Esophagus squamous epithelium (tissue), 5 donors: Measurements from ENCODE around the gene STAM. TPM values are rescaled to one million over a fixed set of nuclear protein-coding genes. Genes with fewer than 3 reads are reported as not detected.
A peak's percentile ranks its signal among the peaks of the same experiment; 100 is the strongest.

Experiments used
- DNase-seq: peaks from one replicate; lab custom pipeline; 2025; lab: John Stamatoyannopoulos, UW
- H3K27ac ChIP-seq, 4 donors: fragments of 200-600 bp; sonication (generic); one replicate each; pipeline ENCODE4 v1.5.1; 2016 to 2019; ENCODE audit warnings: mild to moderate bottlenecking in 1 of 4
- H3K27me3 ChIP-seq, 4 donors: fragments of 200-600 bp; sonication (generic); 1 replicate in 3 of 4; 2 replicates in 1 of 4; pipeline versions ENCODE4 v1.5.1 to v1.6.0; 2017 to 2021; ENCODE audit warnings: antibody characterized with exemption in 1 of 4
- H3K36me3 ChIP-seq, 3 donors: fragments of 200-600 bp; sonication (generic); one replicate each; pipeline ENCODE4 v1.5.1; 2016 to 2019
- H3K4me1 ChIP-seq, 3 donors: fragments of 200-600 bp; sonication (generic); one replicate each; pipeline ENCODE4 v1.5.1; 2017 to 2019
- H3K4me3 ChIP-seq, 4 donors: fragments of 200-600 bp; sonication (generic); 1 replicate in 3 of 4; 2 replicates in 1 of 4; pipeline ENCODE4 v1.5.1; 2016 to 2019; ENCODE audit warnings: mild to moderate bottlenecking in 2 of 4, moderate library complexity in 1 of 4
- H3K9me3 ChIP-seq, 3 donors: fragments of 200-600 bp; sonication (generic); one replicate each; pipeline ENCODE4 v1.5.1; 2016 to 2019
- POLR2A ChIP-seq, 4 donors: fragments of 450-650 bp; IDR thresholded peaks; one replicate each; pipeline ENCODE4 v1.6.1; 2017; ENCODE audit warnings: antibody characterized with exemption in 4 of 4, mild to moderate bottlenecking in 4 of 4, moderate library complexity in 3 of 4
- WGBS, 2 donors: methylation state at CpG; one replicate each; pipeline ENCODE4 v1.1.5; 2018; 5-methylcytosine and 5-hydroxymethylcytosine counted together
- intact Hi-C: fragments of 100-400 bp; cut with DNase I; formaldehyde crosslinking; loops from one replicate; pipeline ENCODE4 v1.15.0; 2022
- total RNA-seq, 4 donors: library from RNA; depleted of rRNA; stranded (reverse); fragments of >200 nt; gene quantifications; one replicate each; pipeline ENCODE4 v1.1.0, GENCODE V29; 2016
- TF ChIP-seq, protein P1 (sequence below), 6 experiments: fragments of 450-650 bp in 4 of 6; fragments of 200-600 bp in 2 of 6; sonication (generic) in 2 of 6; IDR thresholded peaks; one replicate each; pipeline ENCODE4 v1.5.1; 2016 to 2019; ENCODE audit warnings: antibody characterized with exemption in 6 of 6, mild to moderate bottlenecking in 4 of 6, moderate library complexity in 4 of 6
- donor health status: DM: yes; HTN: yes; CAD: no.

The STAM gene
- total RNA-seq, 4 donors from 2014 or later = 19.9 to 28.6 (median 22.7) TPM

GRCh38 chr10:17647326-17647725 lies 3.4 kb downstream of the STAM start:
- TF ChIP-seq, protein P1, sequence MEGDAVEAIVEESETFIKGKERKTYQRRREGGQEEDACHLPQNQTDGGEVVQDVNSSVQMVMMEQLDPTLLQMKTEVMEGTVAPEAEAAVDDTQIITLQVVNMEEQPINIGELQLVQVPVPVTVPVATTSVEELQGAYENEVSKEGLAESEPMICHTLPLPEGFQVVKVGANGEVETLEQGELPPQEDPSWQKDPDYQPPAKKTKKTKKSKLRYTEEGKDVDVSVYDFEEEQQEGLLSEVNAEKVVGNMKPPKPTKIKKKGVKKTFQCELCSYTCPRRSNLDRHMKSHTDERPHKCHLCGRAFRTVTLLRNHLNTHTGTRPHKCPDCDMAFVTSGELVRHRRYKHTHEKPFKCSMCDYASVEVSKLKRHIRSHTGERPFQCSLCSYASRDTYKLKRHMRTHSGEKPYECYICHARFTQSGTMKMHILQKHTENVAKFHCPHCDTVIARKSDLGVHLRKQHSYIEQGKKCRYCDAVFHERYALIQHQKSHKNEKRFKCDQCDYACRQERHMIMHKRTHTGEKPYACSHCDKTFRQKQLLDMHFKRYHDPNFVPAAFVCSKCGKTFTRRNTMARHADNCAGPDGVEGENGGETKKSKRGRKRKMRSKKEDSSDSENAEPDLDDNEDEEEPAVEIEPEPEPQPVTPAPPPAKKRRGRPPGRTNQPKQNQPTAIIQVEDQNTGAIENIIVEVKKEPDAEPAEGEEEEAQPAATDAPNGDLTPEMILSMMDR (IDR thresholded peaks at IDR 0.05) = no peak
- no peak for TF ChIP-seq POLR2A (IDR thresholded peaks at IDR 0.05)
- intact Hi-C loops = no loop called here
- no peaks in the 10 kb centered on the region for H3K27me3 ChIP-seq
- H3K4me3 ChIP-seq = no peak overlapping the region
- 51 to 55% methylated on average over 3 of the region's 3 CpGs for WGBS, 2 donors
- peaks cover 7 to 87% (median 32%) of the 10 kb centered on the region in 3 donors for H3K4me1 ChIP-seq
- no peaks in the 10 kb centered on the region for H3K9me3 ChIP-seq
- no peak for DNase-seq
- peaks cover 0 to 6% (median 0%) of the 10 kb centered on the region in 3 donors for H3K36me3 ChIP-seq
- peak overlapping the region in 2 of 4 donors; percentile 17 to 96 for H3K27ac ChIP-seq

DNA sequence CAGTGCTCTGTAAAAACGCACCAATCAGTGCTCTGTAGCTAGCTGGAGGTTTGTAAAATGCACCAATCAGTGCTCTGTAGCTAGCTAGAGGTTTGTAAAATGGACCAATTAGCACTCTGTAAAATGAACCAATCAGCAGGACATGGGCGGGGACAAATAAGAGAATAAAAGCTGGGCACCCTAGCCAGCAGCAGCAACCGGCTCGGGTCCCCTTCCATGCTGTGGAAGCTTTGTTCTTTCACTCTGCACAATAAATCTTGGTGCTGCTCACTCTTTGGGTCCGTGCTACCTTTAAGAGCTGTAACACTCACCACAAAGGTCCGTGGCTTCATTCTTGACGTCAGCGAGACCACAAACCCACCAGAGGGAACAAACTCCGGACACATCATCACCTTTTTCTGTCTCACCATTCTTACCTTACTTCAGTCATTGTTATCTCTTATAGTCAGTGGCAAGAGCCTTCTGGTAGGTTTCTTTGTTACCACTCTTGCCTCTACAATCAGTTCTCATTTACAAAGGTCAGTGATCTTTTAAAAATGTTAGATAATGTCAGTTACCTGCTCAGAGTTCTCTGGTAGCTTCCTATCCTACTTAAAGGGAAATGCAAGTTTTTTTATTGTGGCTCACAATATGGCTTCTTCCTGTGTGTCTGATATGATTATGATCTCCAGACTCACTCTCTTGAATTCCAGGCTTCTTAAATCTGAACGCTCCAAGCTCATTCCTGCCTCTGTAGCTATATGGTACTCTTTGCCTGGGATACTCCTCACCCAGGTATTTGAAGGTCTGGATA lies 4.5 kb downstream of the STAM start:
- peaks cover 7 to 86% (median 25%) of the 10 kb centered on the region in 3 donors for H3K4me1 ChIP-seq
- intact Hi-C loops = no loop called here

DNA sequence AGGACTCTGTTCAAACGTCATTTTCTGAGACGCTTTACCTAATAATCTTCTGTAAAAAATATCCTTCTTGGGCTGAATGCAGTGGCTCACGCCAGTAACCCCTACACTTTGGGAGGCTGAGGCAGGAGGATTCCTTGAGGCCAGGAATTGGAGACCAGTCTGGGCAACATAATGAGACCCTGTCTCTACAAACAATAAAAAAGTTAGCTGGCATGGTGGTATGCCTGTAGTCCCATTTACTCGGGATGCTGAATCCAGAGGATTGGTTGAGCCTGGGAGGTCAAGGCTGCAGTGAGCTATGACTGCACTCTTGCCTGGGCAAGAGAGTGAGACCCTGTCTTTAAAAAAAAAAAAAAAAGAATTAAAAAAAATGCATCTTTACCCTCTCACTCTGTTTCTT lies 5.1 kb downstream of the STAM start:
- intact Hi-C loops = no loop called here
- H3K27ac ChIP-seq = no peak overlapping the region
- no peak overlapping the region for H3K4me3 ChIP-seq
- no peak for DNase-seq
- peaks cover 0 to 20% (median 0%) of the 10 kb centered on the region in 3 donors for H3K36me3 ChIP-seq
- no peaks in the 10 kb centered on the region for H3K9me3 ChIP-seq
- TF ChIP-seq, protein P1 (IDR thresholded peaks at IDR 0.05) = no peak
- no peak for TF ChIP-seq POLR2A (IDR thresholded peaks at IDR 0.05)
- H3K4me1 ChIP-seq = peaks cover 7 to 86% (median 25%) of the 10 kb centered on the region in 3 donors
- no peaks in the 10 kb centered on the region for H3K27me3 ChIP-seq
- WGBS, 2 donors = 81 to 92% methylated on average over 3 to 4 of the region's 4 CpGs

More for the DNA sequence above, 4.5 kb downstream of the STAM start:
- H3K36me3 ChIP-seq = peaks cover 0 to 16% (median 0%) of the 10 kb centered on the region in 3 donors
- no peaks in the 10 kb centered on the region for H3K27me3 ChIP-seq
- DNase-seq = no peak
- no peaks in the 10 kb centered on the region for H3K9me3 ChIP-seq
- 82 to 83% methylated on average over 9 to 10 of the region's 10 CpGs for WGBS, 2 donors
- peak overlapping the region in 2 of 4 donors; percentile 24 to 26 for H3K27ac ChIP-seq
- TF ChIP-seq POLR2A (IDR thresholded peaks at IDR 0.05) = no peak
- TF ChIP-seq, protein P1 (IDR thresholded peaks at IDR 0.05) = no peak
- no peak overlapping the region for H3K4me3 ChIP-seq

DNA sequence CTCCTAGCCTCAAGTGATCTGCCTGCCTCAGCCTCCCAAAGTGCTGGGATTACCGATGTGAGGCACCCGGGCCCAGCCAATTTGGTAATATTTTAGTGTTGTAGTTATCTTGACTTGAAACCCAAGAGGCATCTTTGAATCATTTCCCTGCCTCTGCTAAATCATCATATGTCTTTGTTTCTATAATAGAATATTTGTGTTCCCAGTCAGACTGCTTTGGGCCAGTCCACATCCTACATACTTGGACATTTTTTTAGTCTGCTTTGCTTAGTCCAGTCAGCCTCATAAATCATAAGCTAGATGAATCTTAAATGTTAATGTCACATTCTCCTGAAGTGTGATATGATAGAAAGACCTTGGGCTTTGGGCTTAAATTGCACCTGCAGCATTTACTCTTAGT lies 5.9 kb downstream of the STAM start:
- no peak for DNase-seq
- Histone ChIP-seq H3K4me1 (peaks cover 7 to 83% (median 25%) of the 10 kb centered on the region in 3 donors), H3K27me3 (no peaks in the 10 kb centered on the region), H3K27ac (peak overlapping the region in 1 of 4 donors; percentile 29), H3K9me3 (no peaks in the 10 kb centered on the region), H3K36me3 (peaks cover 0 to 20% (median 0%) of the 10 kb centered on the region in 3 donors), H3K4me3 (no peak overlapping the region)
- no peak for TF ChIP-seq POLR2A (IDR thresholded peaks at IDR 0.05)
- TF ChIP-seq, protein P1 (IDR thresholded peaks at IDR 0.05) = no peak
- intact Hi-C loops = no loop called here
- WGBS, 2 donors = 75 to 83% methylated on average over 2 of the region's 2 CpGs

- Histone ChIP-seq H3K27me3 (no peaks in the 10 kb centered on the region), H3K4me3 (no peak overlapping the region), H3K27ac (no peak overlapping the region), H3K4me1 (peaks cover 5 to 77% (median 19%) of the 10 kb centered on the region in 3 donors), H3K9me3 (no peaks in the 10 kb centered on the region), H3K36me3 (peaks cover 0 to 20% (median 0%) of the 10 kb centered on the region in 3 donors)
- intact Hi-C loops = no loop called here
- DNase-seq = no peak
- TF ChIP-seq, protein P1 (IDR thresholded peaks at IDR 0.05) = no peak
- TF ChIP-seq POLR2A (IDR thresholded peaks at IDR 0.05) = no peak
- WGBS, 2 donors = 85 to 92% methylated on average over 8 of the region's 8 CpGs
Measured at GRCh38 chr10:17650416-17650815, 6.5 kb downstream of the STAM start.
